Nephron (organoid): ENCODE results near the gene SESN1.

Experiments
- H3K27ac Mint-ChIP-seq, 3 experiments: 2 replicates each; pipeline ENCODE4 v1.8.0; 2020; ENCODE audit warnings: mixed read lengths in 3 of 3, mild to moderate bottlenecking in 2 of 3, moderate library complexity in 1 of 3
- H3K27me3 Mint-ChIP-seq: 2 replicates; pipeline ENCODE4 v1.8.0; 2021; ENCODE audit warnings: low read depth, mild to moderate bottlenecking, moderate library complexity, mixed read lengths
- H3K36me3 Mint-ChIP-seq: 2 replicates; pipeline ENCODE4 v1.8.0; 2020; ENCODE audit warnings: low read depth, mixed read lengths
- H3K4me1 Mint-ChIP-seq: 2 replicates; pipeline ENCODE4 v1.8.0; 2020; ENCODE audit warnings: mixed read lengths
- H3K4me3 Mint-ChIP-seq, 3 experiments: 2 replicates each; pipeline ENCODE4 v1.8.0; 2020; ENCODE audit warnings: mild to moderate bottlenecking in 3 of 3, mixed read lengths in 3 of 3, moderate library complexity in 2 of 3
- H3K9me3 Mint-ChIP-seq: 2 replicates; pipeline ENCODE4 v1.8.0; 2020; ENCODE audit warnings: mixed read lengths
- CTCF ChIP-seq, 3 experiments: fragments of 200-600 bp; sonication (generic); IDR thresholded peaks; one replicate each; pipeline ENCODE4 v1.5.0; 2021; ENCODE audit warnings: antibody characterized with exemption in 3 of 3; ENCODE audit not compliant: unreplicated experiment in 3 of 3

Gene SESN1

GRCh38 chr6:109081026-109081425 lies 13.6 kb downstream of the SESN1 start:
- Mint-ChIP-seq H3K27ac (peak overlapping the region in 2 of 3 experiments; percentile 72 to 76), H3K27me3 (no peaks in the 10 kb centered on the region), H3K9me3 (no peaks in the 10 kb centered on the region), H3K36me3 (no peaks in the 10 kb centered on the region), H3K4me1 (peaks cover 29% of the 10 kb centered on the region), H3K4me3 (no peak overlapping the region)
- TF ChIP-seq CTCF (IDR thresholded peaks at IDR 0.05; ENCODE audit: unreplicated experiment in 3 of 3): no peak

GRCh38 chr6:109079981-109080380 lies 14.7 kb downstream of the SESN1 start:
- no peak for TF ChIP-seq CTCF (IDR thresholded peaks at IDR 0.05; ENCODE audit: unreplicated experiment in 3 of 3)
- Mint-ChIP-seq H3K27ac (peak overlapping the region; percentile 54 to 81 (median 76)), H3K36me3 (no peaks in the 10 kb centered on the region), H3K27me3 (no peaks in the 10 kb centered on the region), H3K9me3 (no peaks in the 10 kb centered on the region), H3K4me1 (peaks cover 32% of the 10 kb centered on the region), H3K4me3 (peak overlapping the region in 2 of 3 experiments; percentile 34 to 44)

GRCh38 chr6:109076377-109076776 lies 18.3 kb downstream of the SESN1 start:
- Mint-ChIP-seq H3K36me3 (no peaks in the 10 kb centered on the region), H3K27me3 (no peaks in the 10 kb centered on the region), H3K9me3 (no peaks in the 10 kb centered on the region), H3K4me3 (no peak overlapping the region), H3K27ac (no peak overlapping the region), H3K4me1 (peaks cover 39% of the 10 kb centered on the region)
- no peak for TF ChIP-seq CTCF (IDR thresholded peaks at IDR 0.05; ENCODE audit: unreplicated experiment in 3 of 3)

GRCh38 chr6:109075934-109076333 lies 18.7 kb downstream of the SESN1 start:
- Mint-ChIP-seq H3K9me3 (no peaks in the 10 kb centered on the region), H3K27me3 (no peaks in the 10 kb centered on the region), H3K36me3 (no peaks in the 10 kb centered on the region), H3K4me1 (peaks cover 36% of the 10 kb centered on the region), H3K4me3 (no peak overlapping the region), H3K27ac (no peak overlapping the region)
- no peak for TF ChIP-seq CTCF (IDR thresholded peaks at IDR 0.05; ENCODE audit: unreplicated experiment in 3 of 3)

- Mint-ChIP-seq H3K36me3 (no peaks in the 10 kb centered on the region), H3K4me3 (no peak overlapping the region), H3K9me3 (no peaks in the 10 kb centered on the region), H3K27me3 (no peaks in the 10 kb centered on the region), H3K4me1 (peaks cover 23% of the 10 kb centered on the region), H3K27ac (no peak overlapping the region)
- no peak for TF ChIP-seq CTCF (IDR thresholded peaks at IDR 0.05; ENCODE audit: unreplicated experiment in 3 of 3)
Observed at GRCh38 chr6:109074133-109074415, 20.6 kb downstream of the SESN1 start.

- no peaks in the 10 kb centered on the region for H3K27me3 Mint-ChIP-seq
Observed at GRCh38 chr6:109073344-109074132, 21.1 kb downstream of the SESN1 start.

More at GRCh38 chr6:109073344-109074132, 21.1 kb downstream of the SESN1 start:
- TF ChIP-seq CTCF (IDR thresholded peaks at IDR 0.05; ENCODE audit: unreplicated experiment in 3 of 3): peak; percentile 54 to 74 (median 61)
- H3K9me3 Mint-ChIP-seq: no peaks in the 10 kb centered on the region
- no peak overlapping the region for H3K4me3 Mint-ChIP-seq
- H3K4me1 Mint-ChIP-seq: peaks cover 23% of the 10 kb centered on the region
- H3K27ac Mint-ChIP-seq: no peak overlapping the region
- H3K36me3 Mint-ChIP-seq: no peaks in the 10 kb centered on the region
